HepG2 (cell line): Measurements from ENCODE around the gene NOX3. TPM values are rescaled to one million over a fixed set of nuclear protein-coding genes. Genes with fewer than 3 reads are reported as not detected.

Source experiments
- ARID4A ChIP-seq: sonication (generic); formaldehyde crosslinking; IDR thresholded peaks from 2 replicates; pipeline ENCODE4 v1.5.0; 2020; ENCODE audit warnings: mild to moderate bottlenecking, missing genetic modification reagents, borderline replicate concordance
- GPBP1L1 ChIP-seq: sonication (generic); formaldehyde crosslinking; IDR thresholded peaks from 2 replicates; pipeline ENCODE4 v1.5.0; 2020; ENCODE audit warnings: mild to moderate bottlenecking, missing genetic modification reagents
- HNRNPUL1 ChIP-seq: fragments of 200-400 bp; formaldehyde crosslinking; IDR thresholded peaks from 2 replicates; pipeline ENCODE4 v1.6.1; 2017; ENCODE audit warnings: low read depth, mild to moderate bottlenecking, low read length, moderate library complexity
- MEIS1 ChIP-seq: sonication (generic); formaldehyde crosslinking; IDR thresholded peaks from 2 replicates; pipeline ENCODE4 v1.9.0; 2021; ENCODE audit warnings: mild to moderate bottlenecking, missing genetic modification reagents, moderate library complexity, borderline replicate concordance
- POLR2AphosphoS2 ChIP-seq: IDR thresholded peaks from 2 replicates; pipeline ENCODE4 v1.6.1; 2011; ENCODE audit warnings: low read depth, low read length, improper control_type of control experiment
- STAT6 ChIP-seq: sonication (generic); formaldehyde crosslinking; IDR thresholded peaks from 2 replicates; pipeline ENCODE4 v1.4.0; 2020; ENCODE audit warnings: missing genetic modification reagents, mild to moderate bottlenecking, borderline replicate concordance
- TAF1 ChIP-seq: sonication (generic); formaldehyde crosslinking; IDR thresholded peaks from 2 replicates; pipeline ENCODE4 v1.4.0; 2020; ENCODE audit warnings: missing genetic modification reagents
- ZNF557 ChIP-seq: sonication (generic); formaldehyde crosslinking; IDR thresholded peaks from 2 replicates; pipeline ENCODE4 v1.4.0; 2020; ENCODE audit warnings: missing genetic modification reagents
- ZNF572 ChIP-seq: sonication (generic); formaldehyde crosslinking; IDR thresholded peaks from 2 replicates; pipeline ENCODE4 v1.5.1; 2020; ENCODE audit warnings: mild to moderate bottlenecking, missing genetic modification reagents
- ZNF629 ChIP-seq: sonication (generic); formaldehyde crosslinking; conservative IDR thresholded peaks from 2 replicates; pipeline ENCODE4 v1.5.0; 2020; ENCODE audit warnings: missing genetic modification reagents
- polyA plus RNA-seq, 8 experiments: library from polyadenylated mRNA; depleted of rRNA in 3 of 8; stranded (reverse) in 7 of 8; unstranded in 1 of 8; fragments of >200 nt; fragmentation: Illumina TruSeq in 4 of 8; extraction: Trizol in 4 of 8; gene quantifications; 2 replicates each; pipeline versions ENCODE4 v1.2.1 to v1.2.3, GENCODE V29; 2011 to 2016; ENCODE audit warnings: low read depth in 4 of 8, missing spikeins in 1 of 8, mixed read lengths in 1 of 8; ENCODE audit not compliant: insufficient read depth in 1 of 8
- total RNA-seq, 5 experiments: library from RNA; depleted of rRNA; stranded (reverse); fragments of >200 nt; fragmentation: Illumina TruSeq; extraction: Trizol; gene quantifications; 2 replicates each; pipeline ENCODE4 v1.2.3, GENCODE V29; 2016; ENCODE audit warnings: low read depth in 1 of 5

Gene NOX3
- total and polyA plus RNA-seq, 2 of the 13 experiments (the other 11 are each of a cell fraction or from before 2014, with no cell fraction given), result 0.09 to 0.18 TPM

- no peak for TF ChIP-seq ZNF629 (CRISPR knock-in tag)
- TF ChIP-seq ZNF557 (CRISPR knock-in tag), result no peak
- no peak for TF ChIP-seq HNRNPUL1
- TF ChIP-seq STAT6 (CRISPR knock-in tag), result no peak
- TF ChIP-seq ZNF572 (CRISPR knock-in tag), result no peak
- no peak for TF ChIP-seq TAF1 (CRISPR knock-in tag)
- TF ChIP-seq GPBP1L1, result no peak
- no peak for TF ChIP-seq MEIS1 (CRISPR knock-in tag)
- TF ChIP-seq ARID4A, result no peak
- TF ChIP-seq POLR2AphosphoS2, result no peak
These were observed 20.7 kb downstream of the NOX3 start (continued) for GRCh38 chr6:155434829-155435423.
